Astrocyte of the spinal cord (primary cell): ENCODE results near the gene FER1L5.

Experiments
- DNase-seq: peaks from one replicate; pipeline ENCODE4 v3.0.0; 2011; ENCODE audit warnings: low read depth, low spot score
- H3K4me3 ChIP-seq: 2 replicates; pipeline ENCODE4 v1.5.1; 2011; ENCODE audit warnings: low read depth, mild to moderate bottlenecking, low read length, moderate library complexity
- in situ Hi-C: cut with HindIII; loops from 2 replicates; pipeline ENCODE4 v1.10.0; 2017; ENCODE audit warnings: low sequenced_read_pairs
- TF ChIP-seq, protein P1 (sequence below): IDR thresholded peaks from 2 replicates; pipeline ENCODE4 v1.5.1; 2012; ENCODE audit warnings: low read depth, mild to moderate bottlenecking, low read length, inconsistent platforms

Gene FER1L5

DNA sequence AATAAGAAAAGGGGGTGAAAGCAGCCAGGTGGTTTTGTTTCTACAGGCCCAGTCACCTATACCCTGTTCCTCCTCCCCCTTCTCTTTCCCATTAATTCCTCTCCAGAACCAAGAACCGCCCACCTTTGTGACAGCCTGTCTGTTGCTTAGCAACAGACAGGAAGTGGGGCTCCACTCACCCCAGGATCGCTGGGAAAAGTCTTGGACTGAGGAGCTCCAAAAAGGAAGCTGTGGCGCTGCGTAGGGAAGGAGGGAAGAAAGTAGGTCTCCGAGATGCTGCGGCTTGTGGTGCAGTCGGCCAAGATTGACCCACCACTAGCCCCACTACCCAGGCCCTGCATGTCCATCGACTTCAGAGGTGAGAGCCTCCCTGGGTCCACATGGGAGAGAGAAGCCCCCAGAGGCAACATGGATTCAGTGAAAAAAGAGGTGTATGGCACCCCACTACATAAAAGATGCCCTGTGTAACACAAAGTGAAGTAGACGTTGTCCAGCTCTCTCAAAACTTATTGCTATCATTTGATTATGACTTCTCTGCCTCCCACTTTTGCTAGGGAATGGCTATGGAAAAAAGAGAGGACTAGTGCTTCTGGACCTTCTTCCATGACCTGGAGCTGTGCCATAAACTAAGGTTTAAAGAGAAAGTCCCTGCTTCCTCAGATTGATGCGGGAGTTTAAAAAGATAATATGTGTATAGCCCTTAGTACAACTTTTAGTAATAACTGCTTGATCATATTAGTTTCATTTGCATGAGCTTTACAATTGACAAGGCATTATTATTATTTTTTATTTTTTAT lies at the start of gene FER1L5:
Gene FER1L5, plus strand, starts transcription at position 201 of the 797 bp plus-strand sequence. Its CDS starts 73 bp downstream, at position 274.
- TF ChIP-seq, protein P1, sequence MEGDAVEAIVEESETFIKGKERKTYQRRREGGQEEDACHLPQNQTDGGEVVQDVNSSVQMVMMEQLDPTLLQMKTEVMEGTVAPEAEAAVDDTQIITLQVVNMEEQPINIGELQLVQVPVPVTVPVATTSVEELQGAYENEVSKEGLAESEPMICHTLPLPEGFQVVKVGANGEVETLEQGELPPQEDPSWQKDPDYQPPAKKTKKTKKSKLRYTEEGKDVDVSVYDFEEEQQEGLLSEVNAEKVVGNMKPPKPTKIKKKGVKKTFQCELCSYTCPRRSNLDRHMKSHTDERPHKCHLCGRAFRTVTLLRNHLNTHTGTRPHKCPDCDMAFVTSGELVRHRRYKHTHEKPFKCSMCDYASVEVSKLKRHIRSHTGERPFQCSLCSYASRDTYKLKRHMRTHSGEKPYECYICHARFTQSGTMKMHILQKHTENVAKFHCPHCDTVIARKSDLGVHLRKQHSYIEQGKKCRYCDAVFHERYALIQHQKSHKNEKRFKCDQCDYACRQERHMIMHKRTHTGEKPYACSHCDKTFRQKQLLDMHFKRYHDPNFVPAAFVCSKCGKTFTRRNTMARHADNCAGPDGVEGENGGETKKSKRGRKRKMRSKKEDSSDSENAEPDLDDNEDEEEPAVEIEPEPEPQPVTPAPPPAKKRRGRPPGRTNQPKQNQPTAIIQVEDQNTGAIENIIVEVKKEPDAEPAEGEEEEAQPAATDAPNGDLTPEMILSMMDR, result no peak
- peak; percentile 59 for DNase-seq
- peak within 1 kb of the TSS; percentile 25 for H3K4me3 ChIP-seq
- in situ Hi-C loops, result no loop called here

DNA sequence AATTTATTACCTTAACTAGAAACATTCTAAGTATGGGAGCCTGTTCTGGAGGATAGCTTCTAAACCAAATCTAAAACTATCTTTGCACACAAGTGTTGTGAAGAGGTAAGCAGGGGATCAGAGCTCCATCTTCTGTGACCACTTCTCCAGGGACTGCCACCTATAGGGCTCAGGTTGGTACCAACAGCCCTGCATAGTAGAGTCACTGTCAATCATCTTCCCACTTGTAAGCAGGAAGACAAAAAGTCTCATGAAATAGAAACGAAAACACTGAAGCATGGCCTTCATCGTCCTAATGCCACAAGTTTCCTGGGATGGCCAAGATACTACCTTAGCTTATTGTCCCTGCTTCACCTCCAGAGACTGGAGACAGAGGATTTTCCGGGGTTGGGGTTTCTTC lies 48.3 kb upstream of the FER1L5 start:
- no peak for DNase-seq
- TF ChIP-seq, protein P1, result no peak
- in situ Hi-C loops, result no loop called here
- no peak overlapping the region for H3K4me3 ChIP-seq

DNA sequence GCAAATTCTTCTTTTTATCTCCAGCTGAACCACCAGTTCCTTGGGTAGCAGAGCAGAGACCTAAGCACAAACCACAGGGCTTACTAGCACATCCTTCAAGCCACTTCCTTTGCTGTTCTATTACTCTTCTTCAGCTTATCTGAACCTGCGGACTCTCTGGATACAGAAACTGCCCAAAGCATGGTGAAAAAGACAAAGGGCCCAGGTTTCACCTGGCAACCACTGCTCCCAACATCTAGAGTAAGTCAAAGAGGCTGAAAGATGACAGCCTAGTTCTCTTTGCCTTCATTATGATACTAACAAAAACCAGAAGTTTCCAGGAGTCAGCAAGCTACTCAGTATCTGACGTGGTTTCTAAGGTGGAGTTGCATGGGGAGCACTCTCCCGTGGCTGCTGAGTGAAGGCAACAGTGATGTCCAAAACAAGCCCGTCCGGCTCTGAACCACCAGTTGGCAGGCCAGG lies 47.8 kb upstream of the FER1L5 start:
- TF ChIP-seq, protein P1, result no peak
- no peak overlapping the region for H3K4me3 ChIP-seq
- no peak for DNase-seq
- in situ Hi-C loops, result no loop called here

DNA sequence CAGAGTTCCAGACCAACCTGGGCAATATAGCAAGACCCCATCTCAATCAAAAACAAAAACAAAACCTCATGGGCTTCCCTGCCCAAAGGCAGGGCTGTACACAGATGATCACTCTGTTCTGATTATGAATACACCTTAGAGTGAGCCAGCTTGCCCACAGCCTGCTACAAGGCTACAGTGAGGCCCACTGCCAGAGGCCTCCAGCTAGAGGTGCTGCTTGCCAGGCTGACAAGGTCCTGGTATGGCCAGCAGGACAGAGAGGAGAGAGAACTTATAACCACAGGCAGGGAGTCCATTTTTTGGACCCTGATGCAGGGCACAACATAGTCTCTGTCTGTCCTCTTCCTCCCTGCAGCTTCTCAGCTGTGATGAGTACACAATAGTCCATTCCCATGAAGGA lies 46.0 kb upstream of the FER1L5 start:
- in situ Hi-C loops, result no loop called here
- TF ChIP-seq, protein P1, result no peak
- H3K4me3 ChIP-seq, result no peak overlapping the region
- DNase-seq, result no peak

DNA sequence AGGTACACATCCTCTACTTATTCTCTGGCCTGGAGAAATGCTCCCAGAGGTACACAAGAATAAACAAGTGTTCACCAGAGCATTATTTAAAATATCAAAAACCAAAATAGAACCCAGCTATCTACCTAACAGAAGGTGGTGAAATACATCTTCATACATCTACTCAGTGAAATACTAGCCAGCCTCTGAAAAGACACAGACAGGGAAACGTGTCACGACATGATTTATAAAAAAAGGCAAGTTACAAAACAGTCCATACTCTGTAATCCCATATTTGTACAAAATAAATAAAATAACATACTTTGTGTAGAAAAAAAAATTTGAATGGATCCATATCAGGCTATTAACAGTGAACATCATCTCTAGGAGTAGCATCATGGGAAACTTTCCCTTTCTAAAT lies 42.6 kb upstream of the FER1L5 start:
- TF ChIP-seq, protein P1, result no peak
- no peak overlapping the region for H3K4me3 ChIP-seq
- in situ Hi-C loops, result no loop called here
- no peak for DNase-seq

DNA sequence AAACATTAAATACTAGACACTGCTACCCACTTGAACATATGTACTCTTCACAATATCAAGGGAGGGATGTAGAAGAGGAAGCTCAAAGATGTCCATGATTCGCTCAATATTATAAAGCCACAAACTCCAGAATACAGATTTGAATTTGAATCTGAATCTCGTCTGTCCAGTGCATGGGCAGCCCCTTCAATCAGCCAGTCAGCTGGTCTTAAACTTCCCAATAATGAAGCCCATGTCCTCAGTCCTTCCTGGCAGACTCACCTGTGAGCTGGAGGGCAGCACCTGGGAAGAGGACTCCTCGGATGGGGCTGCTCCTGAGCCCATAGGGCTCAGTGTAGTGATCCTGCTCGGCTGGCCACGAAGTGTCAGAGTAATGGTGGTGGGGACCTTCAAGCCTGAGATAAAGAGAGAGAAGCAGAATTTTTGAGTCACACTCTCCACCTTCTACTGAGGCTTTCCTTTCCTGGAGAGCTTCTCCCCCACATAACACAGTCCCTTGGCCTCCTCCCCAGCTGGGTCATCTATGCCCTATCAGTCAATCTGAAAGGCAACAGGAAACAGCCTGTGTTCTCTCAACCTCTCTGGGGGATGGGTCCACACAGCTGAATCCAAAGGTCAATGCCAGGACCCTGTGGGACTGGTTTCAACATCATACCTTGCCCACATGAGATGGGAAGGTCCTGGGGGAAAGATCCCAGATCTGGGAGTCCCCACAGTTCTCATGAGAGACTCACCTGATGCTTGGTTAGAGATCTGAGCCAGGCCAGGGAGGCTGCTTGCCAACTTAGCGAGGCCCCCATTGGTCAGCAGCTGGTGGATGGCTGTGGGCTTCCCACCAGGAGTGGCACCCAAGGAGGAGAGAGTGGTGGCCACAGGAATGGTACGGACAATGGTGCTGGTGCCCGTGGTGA lies 40.9 kb upstream of the FER1L5 start:
- TF ChIP-seq, protein P1, result no peak
- in situ Hi-C loops, result no loop called here

More for the DNA sequence above, 40.9 kb upstream of the FER1L5 start:
- no peak overlapping the region for H3K4me3 ChIP-seq
- no peak for DNase-seq
